Right lobe of liver (tissue), 6 donors: Measurements from ENCODE around the gene CDH13. TPM values are rescaled to one million over a fixed set of nuclear protein-coding genes. Genes with fewer than 3 reads are reported as not detected.

Experiments used
- ATAC-seq, 4 donors: fragments of 200-7000 bp; cut with Tn5 transposase; one replicate each; pipeline ENCODE4 v1.9.1; 2020; ENCODE audit warnings: mild to moderate bottlenecking in 4 of 4, moderate library complexity in 4 of 4
- DNase-seq, 3 donors: peaks; one replicate each; pipeline ENCODE4 v3.0.0-alpha.2; 2020
- H3K27ac ChIP-seq, 3 donors: fragments of 200-600 bp; one replicate each; pipeline ENCODE4 v1.8.0; 2022
- H3K27me3 ChIP-seq, 2 donors: fragments of 200-600 bp; one replicate each; pipeline ENCODE4 v1.8.0; 2022
- H3K36me3 ChIP-seq, 4 donors: fragments of 200-600 bp; sonication (generic) in 1 of 4; one replicate each; pipeline versions ENCODE4 v1.5.1 to v1.8.0; 2017 to 2022; ENCODE audit warnings: control low read depth in 1 of 4
- H3K4me1 ChIP-seq, 4 donors: fragments of 200-600 bp; sonication (generic) in 1 of 4; one replicate each; pipeline versions ENCODE4 v1.5.1 to v1.8.0; 2017 to 2022; ENCODE audit warnings: control low read depth in 1 of 4
- H3K4me3 ChIP-seq, 3 donors: fragments of 200-600 bp; one replicate each; pipeline ENCODE4 v1.8.0; 2022
- H3K9me3 ChIP-seq, 4 donors: fragments of 200-600 bp; sonication (generic) in 1 of 4; one replicate each; pipeline versions ENCODE4 v1.5.1 to v1.8.0; 2017 to 2022; ENCODE audit warnings: control low read depth in 1 of 4
- CTCF ChIP-seq, 4 donors: fragments of 200-600 bp in 3 of 4; fragments of 450-650 bp in 1 of 4; IDR thresholded peaks; one replicate each; pipeline versions ENCODE4 v1.5.1 to v1.8.0; 2016 to 2022; ENCODE audit warnings: antibody characterized with exemption in 4 of 4, mild to moderate bottlenecking in 2 of 4
- POLR2A ChIP-seq: fragments of 450-650 bp; IDR thresholded peaks from one replicate; pipeline ENCODE4 v1.6.1; 2017; ENCODE audit warnings: antibody characterized with exemption, mild to moderate bottlenecking
- WGBS: methylation state at CpG from one replicate; pipeline ENCODE4 v1.1.6; 2018; ENCODE audit warnings: low coverage, low lambda C conversion rate; ENCODE audit not compliant: insufficient coverage; ENCODE audit errors: missing lambda C conversion rate; 5-methylcytosine and 5-hydroxymethylcytosine counted together
- intact Hi-C, 2 donors: fragments of 100-400 bp; cut with DNase I; formaldehyde crosslinking; loops; one replicate each; pipeline versions ENCODE4 v1.11.2 to v1.14.1; 2022
- total RNA-seq, 6 experiments: library from RNA; depleted of rRNA in 2 of 6; stranded (reverse); fragments of >200 nt in 2 of 6; fragmentation: NEBNext Ultra II Directional in 3 of 6; extraction: Animal tissue kit (Norgen Biotek cat#: 25700) in 3 of 6; gene quantifications; one replicate each; pipeline versions ENCODE4 v1.1.0 to v1.2.4, GENCODE V29; 2016 to 2023
- donor health status: DM: no; HTN: yes; CAD: no.
- donor health status: DM: no; HTN: no; CAD: no.
- donor health status: DM: no; HTN: no; CAD: no.
- donor health status: DM: no; HTN: yes; CAD: no.
- donor health status: DM: no; HTN: yes; CAD: no.

CDH13 gene
- total RNA-seq, 6 experiments from 2014 or later, result 0.13 to 4.6 (median 0.49) TPM

GRCh38 chr16:82935766-82936165, 309.0 kb downstream of the CDH13 start:
- Histone ChIP-seq H3K27me3 (no peaks in the 10 kb centered on the region), H3K36me3 (no peaks in the 10 kb centered on the region), H3K27ac (no peak overlapping the region), H3K9me3 (no peaks in the 10 kb centered on the region), H3K4me1 (no peaks in the 10 kb centered on the region), H3K4me3 (no peak overlapping the region)
- no peak for TF ChIP-seq POLR2A
- ATAC-seq, result no peak
- intact Hi-C loops, result no loop called here
- 25% methylated on average over 4 of the region's 4 CpGs for WGBS
- no peak for DNase-seq

GRCh38 chr16:82936941-82937551, 310.3 kb downstream of the CDH13 start:
- Histone ChIP-seq H3K4me1 (no peaks in the 10 kb centered on the region), H3K36me3 (no peaks in the 10 kb centered on the region), H3K9me3 (no peaks in the 10 kb centered on the region), H3K27me3 (no peaks in the 10 kb centered on the region), H3K27ac (no peak overlapping the region), H3K4me3 (no peak overlapping the region)
- ATAC-seq (peak; percentile 25 to 83 (median 63)), DNase-seq (no peak)
- intact Hi-C loops, result no loop called here
- TF ChIP-seq CTCF (IDR thresholded peaks at IDR 0.05), result no peak
- no peak for TF ChIP-seq POLR2A
- 16% methylated on average over 7 of the region's 7 CpGs for WGBS

- WGBS, result 49% methylated on average over 7 of the region's 7 CpGs
Observed at GRCh38 chr16:82937926-82938520, 311.3 kb downstream of the CDH13 start.

GRCh38 chr16:82943371-82943770, 316.6 kb downstream of the CDH13 start:
- H3K4me3 ChIP-seq, result no peak overlapping the region
- no peaks in the 10 kb centered on the region for H3K4me1 ChIP-seq
- ATAC-seq (no peak), DNase-seq (no peak)
- TF ChIP-seq POLR2A (no peak), CTCF (IDR thresholded peaks at IDR 0.05) (no peak)
- H3K27ac ChIP-seq, result no peak overlapping the region
- no peaks in the 10 kb centered on the region for H3K27me3 ChIP-seq
- WGBS, result 67% methylated on average over 1 of the region's 1 CpG
- intact Hi-C loops, result no loop called here
- H3K36me3 ChIP-seq, result no peaks in the 10 kb centered on the region
- H3K9me3 ChIP-seq, result no peaks in the 10 kb centered on the region

More at GRCh38 chr16:82937926-82938520, 311.3 kb downstream of the CDH13 start:
- TF ChIP-seq POLR2A (no peak), CTCF (IDR thresholded peaks at IDR 0.05) (no peak)
- H3K27ac ChIP-seq, result no peak overlapping the region
- ATAC-seq, result no peak
- intact Hi-C loops, result no loop called here
- H3K4me3 ChIP-seq, result no peak overlapping the region
- no peaks in the 10 kb centered on the region for H3K36me3 ChIP-seq
- no peaks in the 10 kb centered on the region for H3K9me3 ChIP-seq
- no peak for DNase-seq
- no peaks in the 10 kb centered on the region for H3K4me1 ChIP-seq
- H3K27me3 ChIP-seq, result no peaks in the 10 kb centered on the region

GRCh38 chr16:82945420-82946101, 318.8 kb downstream of the CDH13 start:
- H3K27me3 ChIP-seq, result no peaks in the 10 kb centered on the region
- WGBS, result 42% methylated on average over 10 of the region's 12 CpGs
- H3K4me3 ChIP-seq, result no peak overlapping the region
- peak; percentile 51 to 85 (median 64) for ATAC-seq
- intact Hi-C loops, result no loop called here
- H3K9me3 ChIP-seq, result no peaks in the 10 kb centered on the region
- H3K36me3 ChIP-seq, result no peaks in the 10 kb centered on the region
- no peak overlapping the region for H3K27ac ChIP-seq
- TF ChIP-seq POLR2A, result no peak
- TF ChIP-seq CTCF (IDR thresholded peaks at IDR 0.05), result no peak
- DNase-seq, result no peak
- H3K4me1 ChIP-seq, result no peaks in the 10 kb centered on the region
